Mesothelial cell of epicardium (in vitro differentiated cells): ENCODE results near the gene GIGYF2. TPM values are rescaled to one million over a fixed set of nuclear protein-coding genes. Genes with fewer than 3 reads are reported as not detected.
A peak's percentile ranks its signal among the peaks of the same experiment; 100 is the strongest.

Experiments used
- DNase-seq, 2 experiments: peaks; one replicate each; pipeline ENCODE4 v3.0.0; 2021; ENCODE audit warnings: low spot score in 2 of 2; ENCODE audit not compliant: unreplicated experiment in 2 of 2
- H3K27ac Mint-ChIP-seq: 2 replicates; pipeline ENCODE4 v1.8.0; 2021; ENCODE audit warnings: mixed read lengths
- H3K27me3 Mint-ChIP-seq: 2 replicates; pipeline ENCODE4 v1.8.0; 2021; ENCODE audit warnings: low read depth, mixed read lengths
- H3K36me3 Mint-ChIP-seq: 2 replicates; pipeline ENCODE4 v1.8.0; 2021; ENCODE audit warnings: mixed read lengths
- H3K4me1 Mint-ChIP-seq: 2 replicates; pipeline ENCODE4 v1.8.0; 2021; ENCODE audit warnings: mixed read lengths
- H3K4me3 Mint-ChIP-seq: 2 replicates; pipeline ENCODE4 v1.8.0; 2021; ENCODE audit warnings: mild to moderate bottlenecking, moderate library complexity, mixed read lengths
- H3K9me3 Mint-ChIP-seq: 2 replicates; pipeline ENCODE4 v1.8.0; 2021; ENCODE audit warnings: mixed read lengths
- total RNA-seq: library from RNA; stranded (reverse); gene quantifications from 3 replicates; pipeline ENCODE4 v1.2.1, GENCODE V29; 2021
- TF ChIP-seq, protein P1 (sequence below): fragments of 200-600 bp; sonication (generic); IDR thresholded peaks from one replicate; pipeline ENCODE4 v1.5.0; 2021; ENCODE audit warnings: antibody characterized with exemption; ENCODE audit not compliant: unreplicated experiment

Gene GIGYF2
- total RNA-seq, 1 donor from 2014 or later = 78.8 TPM

DNA sequence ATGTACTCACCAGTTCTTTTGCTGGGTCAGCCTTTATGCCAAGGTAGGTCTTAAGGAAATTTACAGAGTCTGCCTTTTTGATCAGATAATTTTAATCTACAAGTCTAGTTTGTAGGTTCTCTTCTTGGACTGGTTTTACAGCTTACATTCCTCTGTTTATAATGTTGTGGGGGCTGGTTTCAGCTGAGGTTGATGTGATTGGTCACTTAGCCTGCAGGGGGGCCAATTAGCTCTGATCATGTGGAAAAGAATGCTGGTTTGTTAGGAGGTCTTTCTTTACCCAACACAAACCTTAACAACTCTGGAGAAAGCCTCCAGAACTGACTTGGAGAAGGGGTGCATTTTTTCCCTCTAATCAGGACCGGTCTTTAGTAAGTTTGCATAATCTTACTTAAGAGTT, 79.3 kb downstream of the GIGYF2 start, which contains the start of gene KCNJ13:
Gene KCNJ13 (minus strand): TSS at position 131 of the 400 bp plus-strand sequence. CDS start 5,203 bp downstream, outside the sequence.
- Mint-ChIP-seq H3K9me3 (no peaks in the 10 kb centered on the region), H3K27ac (peak within 1 kb of the TSS; percentile 91), H3K4me3 (peak within 1 kb of the TSS; percentile 22), H3K27me3 (no peaks in the 10 kb centered on the region), H3K4me1 (peaks cover 41% of the 10 kb centered on the region), H3K36me3 (peaks cover 6% of the 10 kb centered on the region)
- TF ChIP-seq, protein P1, sequence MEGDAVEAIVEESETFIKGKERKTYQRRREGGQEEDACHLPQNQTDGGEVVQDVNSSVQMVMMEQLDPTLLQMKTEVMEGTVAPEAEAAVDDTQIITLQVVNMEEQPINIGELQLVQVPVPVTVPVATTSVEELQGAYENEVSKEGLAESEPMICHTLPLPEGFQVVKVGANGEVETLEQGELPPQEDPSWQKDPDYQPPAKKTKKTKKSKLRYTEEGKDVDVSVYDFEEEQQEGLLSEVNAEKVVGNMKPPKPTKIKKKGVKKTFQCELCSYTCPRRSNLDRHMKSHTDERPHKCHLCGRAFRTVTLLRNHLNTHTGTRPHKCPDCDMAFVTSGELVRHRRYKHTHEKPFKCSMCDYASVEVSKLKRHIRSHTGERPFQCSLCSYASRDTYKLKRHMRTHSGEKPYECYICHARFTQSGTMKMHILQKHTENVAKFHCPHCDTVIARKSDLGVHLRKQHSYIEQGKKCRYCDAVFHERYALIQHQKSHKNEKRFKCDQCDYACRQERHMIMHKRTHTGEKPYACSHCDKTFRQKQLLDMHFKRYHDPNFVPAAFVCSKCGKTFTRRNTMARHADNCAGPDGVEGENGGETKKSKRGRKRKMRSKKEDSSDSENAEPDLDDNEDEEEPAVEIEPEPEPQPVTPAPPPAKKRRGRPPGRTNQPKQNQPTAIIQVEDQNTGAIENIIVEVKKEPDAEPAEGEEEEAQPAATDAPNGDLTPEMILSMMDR = no peak
- no peak for DNase-seq

- DNase-seq = no peak
- H3K27me3 Mint-ChIP-seq = no peaks in the 10 kb centered on the region
- H3K4me3 Mint-ChIP-seq = no peak overlapping the region
- peak overlapping the region; percentile 91 for H3K27ac Mint-ChIP-seq
- no peaks in the 10 kb centered on the region for H3K9me3 Mint-ChIP-seq
- TF ChIP-seq, protein P1 = no peak
- peaks cover 8% of the 10 kb centered on the region for H3K36me3 Mint-ChIP-seq
- peaks cover 38% of the 10 kb centered on the region for H3K4me1 Mint-ChIP-seq
These were observed 80.1 kb downstream of the GIGYF2 start for GRCh38 chr2:232777276-232777675.

GRCh38 chr2:232779465-232779864, 82.3 kb downstream of the GIGYF2 start:
- no peak for DNase-seq
- Mint-ChIP-seq H3K27me3 (no peaks in the 10 kb centered on the region), H3K36me3 (peaks cover 10% of the 10 kb centered on the region), H3K4me3 (no peak overlapping the region), H3K27ac (no peak overlapping the region), H3K9me3 (no peaks in the 10 kb centered on the region), H3K4me1 (peaks cover 36% of the 10 kb centered on the region)
- TF ChIP-seq, protein P1 = no peak

- no peak overlapping the region for H3K27ac Mint-ChIP-seq
- no peak for DNase-seq
- peaks cover 34% of the 10 kb centered on the region for H3K4me1 Mint-ChIP-seq
- no peaks in the 10 kb centered on the region for H3K27me3 Mint-ChIP-seq
- peaks cover 15% of the 10 kb centered on the region for H3K36me3 Mint-ChIP-seq
- TF ChIP-seq, protein P1 = no peak
- no peak overlapping the region for H3K4me3 Mint-ChIP-seq
- no peaks in the 10 kb centered on the region for H3K9me3 Mint-ChIP-seq
These were observed 82.8 kb downstream of the GIGYF2 start for GRCh38 chr2:232779934-232780333.

GRCh38 chr2:232781765-232782164, 84.6 kb downstream of the GIGYF2 start:
- Mint-ChIP-seq H3K36me3 (peaks cover 16% of the 10 kb centered on the region), H3K9me3 (no peaks in the 10 kb centered on the region), H3K4me1 (peaks cover 19% of the 10 kb centered on the region), H3K4me3 (no peak overlapping the region), H3K27me3 (no peaks in the 10 kb centered on the region), H3K27ac (no peak overlapping the region)
- TF ChIP-seq, protein P1 = no peak
- DNase-seq = no peak

DNA sequence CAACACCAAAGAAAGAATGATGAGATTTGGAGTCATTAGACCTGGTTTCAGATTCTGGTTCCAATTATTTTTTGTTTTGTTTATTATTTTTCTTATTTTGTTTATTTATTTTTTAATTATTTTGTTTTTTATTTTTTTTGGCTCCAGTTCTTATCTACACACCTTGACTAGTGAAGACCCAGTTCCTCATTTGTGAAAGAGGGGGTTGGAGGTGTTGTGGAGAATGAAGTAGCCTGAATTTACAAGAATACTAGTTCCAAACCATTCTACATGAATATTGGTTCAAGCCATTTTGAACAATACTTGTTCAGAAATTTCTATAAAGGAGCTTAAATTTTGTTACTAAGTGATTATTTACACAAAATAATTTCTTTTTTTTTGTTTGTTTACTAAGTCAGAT, 86.1 kb downstream of the GIGYF2 start:
- no peak for DNase-seq
- peaks cover 19% of the 10 kb centered on the region for H3K36me3 Mint-ChIP-seq
- TF ChIP-seq, protein P1 = no peak
- no peak overlapping the region for H3K27ac Mint-ChIP-seq
- peaks cover 24% of the 10 kb centered on the region for H3K4me1 Mint-ChIP-seq
- no peak overlapping the region for H3K4me3 Mint-ChIP-seq
- H3K27me3 Mint-ChIP-seq = no peaks in the 10 kb centered on the region
- H3K9me3 Mint-ChIP-seq = no peaks in the 10 kb centered on the region
